Astrocyte (in vitro differentiated cells and primary cell): ENCODE measurements around the gene ZNF414. TPM values are rescaled to one million over a fixed set of nuclear protein-coding genes. Genes with fewer than 3 reads are reported as not detected.
A peak's percentile ranks its signal among the peaks of the same experiment; 100 is the strongest.

Source experiments
- DNase-seq: peaks from one replicate; pipeline ENCODE4 v3.0.0-alpha.2; 2010; ENCODE audit warnings: low read depth
- FAIRE-seq: peaks from 2 replicates; lab custom pipeline; 2011; peaks lifted over from hg19 to GRCh38; lab: Jason Lieb, UNC
- H2AFZ ChIP-seq: 2 replicates; pipeline ENCODE4 v1.6.0; 2012; ENCODE audit warnings: low read depth, low read length, inconsistent platforms
- H3K27ac ChIP-seq: 2 replicates; pipeline ENCODE4 v1.5.1; 2011; ENCODE audit warnings: low read depth, low read length, inconsistent platforms
- H3K27me3 ChIP-seq: 2 replicates; pipeline ENCODE4 v1.6.0; 2011; ENCODE audit warnings: low read length, inconsistent platforms; ENCODE audit not compliant: insufficient read depth
- H3K36me3 ChIP-seq: 2 replicates; pipeline ENCODE4 v1.5.1; 2011; ENCODE audit warnings: low read length, inconsistent platforms; ENCODE audit not compliant: insufficient read depth
- H3K4me1 ChIP-seq: 2 replicates; pipeline ENCODE4 v1.5.1; 2011; ENCODE audit warnings: low read length, inconsistent platforms; ENCODE audit not compliant: insufficient read depth
- H3K4me2 ChIP-seq: 2 replicates; pipeline ENCODE4 v1.6.0; 2012; ENCODE audit warnings: low read length, inconsistent platforms
- H3K4me3 ChIP-seq: 2 replicates; pipeline ENCODE4 v1.5.1; 2011; ENCODE audit warnings: low read depth, mild to moderate bottlenecking, low read length, inconsistent platforms; ENCODE audit not compliant: insufficient read depth
- H3K79me2 ChIP-seq: 2 replicates; pipeline ENCODE4 v1.6.0; 2012; ENCODE audit warnings: mild to moderate bottlenecking, low read length, inconsistent platforms; ENCODE audit not compliant: insufficient read depth
- H3K9ac ChIP-seq: 2 replicates; pipeline ENCODE4 v1.6.0; 2012; ENCODE audit warnings: mild to moderate bottlenecking, low read length, inconsistent platforms
- H3K9me3 ChIP-seq: 2 replicates; pipeline ENCODE4 v1.5.1; 2012; ENCODE audit warnings: low read depth, mild to moderate bottlenecking, low read length, inconsistent platforms; ENCODE audit not compliant: insufficient read depth
- H4K20me1 ChIP-seq: 2 replicates; pipeline ENCODE4 v1.6.0; 2012; ENCODE audit warnings: low read length, inconsistent platforms; ENCODE audit not compliant: insufficient read depth
- H3K27ac Mint-ChIP-seq: one replicate; pipeline ENCODE4 v1.8.0; 2021; ENCODE audit warnings: mild to moderate bottlenecking, mixed read lengths; ENCODE audit not compliant: unreplicated experiment
- H3K27me3 Mint-ChIP-seq: one replicate; pipeline ENCODE4 v1.8.0; 2021; ENCODE audit warnings: low read depth, mixed read lengths; ENCODE audit not compliant: unreplicated experiment
- H3K36me3 Mint-ChIP-seq: one replicate; pipeline ENCODE4 v1.8.0; 2021; ENCODE audit warnings: low read depth, mixed read lengths; ENCODE audit not compliant: unreplicated experiment
- H3K4me1 Mint-ChIP-seq: one replicate; pipeline ENCODE4 v1.8.0; 2021; ENCODE audit warnings: low read depth, mixed read lengths; ENCODE audit not compliant: unreplicated experiment
- H3K4me3 Mint-ChIP-seq: one replicate; pipeline ENCODE4 v1.8.0; 2021; ENCODE audit warnings: mild to moderate bottlenecking, moderate library complexity, mixed read lengths; ENCODE audit not compliant: unreplicated experiment
- H3K9me3 Mint-ChIP-seq: one replicate; pipeline ENCODE4 v1.8.0; 2021; ENCODE audit warnings: mild to moderate bottlenecking, mixed read lengths; ENCODE audit not compliant: unreplicated experiment
- CTCF ChIP-seq: IDR thresholded peaks from 2 replicates; pipeline ENCODE4 v1.5.1; 2011; ENCODE audit warnings: low read depth, mild to moderate bottlenecking, inconsistent platforms, low read length, moderate library complexity; ENCODE audit not compliant: insufficient read depth
- EZH2 ChIP-seq: IDR thresholded peaks from 2 replicates; pipeline ENCODE4 v1.6.1; 2012; ENCODE audit warnings: mild to moderate bottlenecking, low read length, inconsistent platforms; ENCODE audit not compliant: insufficient read depth
- total RNA-seq: library from RNA; stranded (reverse); gene quantifications from 2 replicates; pipeline ENCODE4 v1.2.1, GENCODE V29; 2021

ZNF414 gene
- total RNA-seq, 1 donor from 2014 or later, result 17.2 TPM

- Histone ChIP-seq H3K4me1 (peaks cover 3% of the 10 kb centered on the region), H3K79me2 (no peaks in the 10 kb centered on the region), H3K9me3 (no peaks in the 10 kb centered on the region), H4K20me1 (no peaks in the 10 kb centered on the region), H3K27ac (no peak overlapping the region), H3K4me2 (peak overlapping the region; percentile 98), H3K27me3 (no peaks in the 10 kb centered on the region), H3K9ac (peak overlapping the region; percentile 71), H3K36me3 (no peaks in the 10 kb centered on the region), H3K4me3 (peak overlapping the region; percentile 70), H2AFZ (peak overlapping the region; percentile 81)
- Mint-ChIP-seq H3K4me1 (no peaks in the 10 kb centered on the region), H3K27me3 (peaks cover 5% of the 10 kb centered on the region), H3K4me3 (peak overlapping the region; percentile 74), H3K36me3 (no peaks in the 10 kb centered on the region), H3K27ac (no peak overlapping the region), H3K9me3 (no peaks in the 10 kb centered on the region)
- FAIRE-seq (no peak), DNase-seq (no peak)
- TF ChIP-seq EZH2, result no peak
- TF ChIP-seq CTCF, result no peak
Measured at GRCh38 chr19:8506402-8506957, 7.5 kb downstream of the ZNF414 start.

- H3K4me3 Mint-ChIP-seq, result peak overlapping the region; percentile 84
- H3K4me1 ChIP-seq, result peaks cover 3% of the 10 kb centered on the region
- TF ChIP-seq EZH2 (no peak), CTCF (peak; percentile 59)
- H3K4me2 ChIP-seq, result peak overlapping the region; percentile 98
- H4K20me1 ChIP-seq, result no peaks in the 10 kb centered on the region
- no peaks in the 10 kb centered on the region for H3K79me2 ChIP-seq
- peak overlapping the region; percentile 81 for H2AFZ ChIP-seq
- H3K4me1 Mint-ChIP-seq, result no peaks in the 10 kb centered on the region
- H3K27me3 Mint-ChIP-seq, result peaks cover 5% of the 10 kb centered on the region
- peak overlapping the region; percentile 70 for H3K4me3 ChIP-seq
- H3K36me3 Mint-ChIP-seq, result no peaks in the 10 kb centered on the region
- no peaks in the 10 kb centered on the region for H3K27me3 ChIP-seq
- H3K27ac Mint-ChIP-seq, result no peak overlapping the region
- no peaks in the 10 kb centered on the region for H3K9me3 ChIP-seq
- no peak overlapping the region for H3K27ac ChIP-seq
- H3K36me3 ChIP-seq, result no peaks in the 10 kb centered on the region
- FAIRE-seq (no peak), DNase-seq (peak; percentile 26)
- H3K9me3 Mint-ChIP-seq, result no peaks in the 10 kb centered on the region
- H3K9ac ChIP-seq, result peak overlapping the region; percentile 71
Measured at GRCh38 chr19:8505680-8506401, 8.1 kb downstream of the ZNF414 start.

DNA sequence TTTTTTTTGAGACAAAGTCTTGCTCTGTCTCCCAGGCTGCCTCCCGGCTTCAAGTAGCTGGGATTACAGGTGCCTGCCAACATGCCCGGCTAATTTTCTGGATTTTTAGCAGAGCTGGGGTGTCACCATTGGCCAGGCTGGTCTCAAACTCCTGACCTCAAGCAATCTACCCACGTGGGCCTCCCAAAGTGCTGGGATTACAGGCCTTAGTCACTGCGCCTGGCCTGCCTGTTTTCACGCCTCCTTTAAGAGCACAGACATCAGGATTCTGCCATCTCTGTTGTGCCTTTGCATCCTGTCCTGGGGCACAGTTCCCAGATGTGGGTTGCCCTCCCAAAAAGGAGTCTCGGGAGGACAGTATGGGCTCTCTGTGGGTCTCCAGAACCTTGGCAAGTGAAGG, 9.0 kb downstream of the ZNF414 start:
- H3K9ac ChIP-seq, result no peak overlapping the region
- Mint-ChIP-seq H3K36me3 (no peaks in the 10 kb centered on the region), H3K27ac (no peak overlapping the region), H3K9me3 (peaks cover 2% of the 10 kb centered on the region), H3K27me3 (peaks cover 10% of the 10 kb centered on the region), H3K4me3 (peak overlapping the region; percentile 57), H3K4me1 (peaks cover 6% of the 10 kb centered on the region)
- no peaks in the 10 kb centered on the region for H3K27me3 ChIP-seq
- no peak for TF ChIP-seq CTCF
- no peak for TF ChIP-seq EZH2
- H4K20me1 ChIP-seq, result no peaks in the 10 kb centered on the region
- H3K4me2 ChIP-seq, result no peak overlapping the region
- H3K27ac ChIP-seq, result no peak overlapping the region
- no peaks in the 10 kb centered on the region for H3K9me3 ChIP-seq
- no peak for FAIRE-seq
- no peak overlapping the region for H2AFZ ChIP-seq
- no peaks in the 10 kb centered on the region for H3K36me3 ChIP-seq
- no peaks in the 10 kb centered on the region for H3K79me2 ChIP-seq
- no peak for DNase-seq
- peaks cover 3% of the 10 kb centered on the region for H3K4me1 ChIP-seq
- H3K4me3 ChIP-seq, result no peak overlapping the region
